T-helper 1 cell treated with Interleukin-12 subunit alpha and Interleukin-12 subunit beta and Interleukin-4 antibody, amounts not matched to agents 30 ng/mL and 1 ng/mL, for 36 hours (primary cell): ENCODE measurements around the gene RAB5B. TPM values are rescaled to one million over a fixed set of nuclear protein-coding genes. Genes with fewer than 3 reads are reported as not detected.

ENCODE experiments used
- intact Hi-C: fragments of 100-400 bp; cut with micrococcal nuclease; formaldehyde crosslinking; loops from one replicate; pipeline ENCODE4 v1.15.1; 2024
- total RNA-seq: library from RNA; stranded (reverse); gene quantifications from 2 replicates; pipeline ENCODE4 v1.2.3, GENCODE V29; 2022

The RAB5B gene
- total RNA-seq, 1 donor from 2014 or later = 68.8 TPM

GRCh38 chr12:56042430-56042813, 68.5 kb downstream of the RAB5B start:
- intact Hi-C loops = loop anchor here (5.0 kb wide), 1 partner anchor 425 kb away; the partner anchor contains the start of gene SPRYD4

- intact Hi-C loops = loop anchor here (5.0 kb wide), 1 partner anchor 424 kb away; the partner anchor contains the start of gene SPRYD4
These were observed 69.0 kb downstream of the RAB5B start for GRCh38 chr12:56042843-56043242.

Other genes with a start within 250 kb of the RAB5B start
- 164 and 172 TPM in 2 replicates for gene CD63, start 245.1 kb upstream of the RAB5B start, total RNA-seq
- 16.6 and 17.3 TPM in 2 replicates for gene GDF11, start 231.0 kb upstream of the RAB5B start, total RNA-seq
- gene SARNP, start 156.4 kb upstream of the RAB5B start, total RNA-seq = 69.9 and 72.7 TPM in 2 replicates
- 86.0 and 90.9 TPM in 2 replicates for gene ORMDL2, start 156.0 kb upstream of the RAB5B start, total RNA-seq
- gene DNAJC14, start 144.5 kb upstream of the RAB5B start, total RNA-seq = 37.8 and 38.4 TPM in 2 replicates
- gene MMP19, start 131.1 kb upstream of the RAB5B start, total RNA-seq = 0.12 TPM in 1 of 2 replicates, not detected in the other
- gene PYM1, start 46.2 kb upstream of the RAB5B start, total RNA-seq = 41.9 and 44.6 TPM in 2 replicates
- 575 and 579 TPM in 2 replicates for gene DGKA, start 42.9 kb upstream of the RAB5B start, total RNA-seq
- gene PMEL, start 8.0 kb upstream of the RAB5B start, total RNA-seq = not detected in 2 replicates
- 82.1 and 84.4 TPM in 2 replicates for gene CDK2, start 7.2 kb upstream of the RAB5B start, total RNA-seq
- gene SUOX, start 23.2 kb downstream of the RAB5B start, total RNA-seq = 10.0 and 10.6 TPM in 2 replicates
- 33.2 and 37.8 TPM in 2 replicates for gene IKZF4, start 47.0 kb downstream of the RAB5B start, total RNA-seq
- gene RPS26, start 67.8 kb downstream of the RAB5B start, total RNA-seq = 32.8 and 35.9 TPM in 2 replicates
- gene ERBB3, start 106.1 kb downstream of the RAB5B start, total RNA-seq = 1.3 and 2.5 TPM in 2 replicates
- 254 and 261 TPM in 2 replicates for gene PA2G4, start 130.5 kb downstream of the RAB5B start, total RNA-seq
- gene RPL41, start 142.6 kb downstream of the RAB5B start, total RNA-seq = 3,184 and 3,191 TPM in 2 replicates
- 9.5 and 10.1 TPM in 2 replicates for gene ZC3H10, start 144.2 kb downstream of the RAB5B start, total RNA-seq
- 261 and 266 TPM in 2 replicates for gene ESYT1, start 154.2 kb downstream of the RAB5B start, total RNA-seq
- 52.2 and 61.9 TPM in 2 replicates for gene MYL6B, start 178.5 kb downstream of the RAB5B start, total RNA-seq
- 1,662 and 1,663 TPM in 2 replicates for gene MYL6, start 184.3 kb downstream of the RAB5B start, total RNA-seq
- 140 and 147 TPM in 2 replicates for gene SMARCC2, start 215.4 kb downstream of the RAB5B start, total RNA-seq
- 37.8 and 40.7 TPM in 2 replicates for gene RNF41, start 247.8 kb downstream of the RAB5B start, total RNA-seq